Measurements from ENCODE around the gene RASL10B.

DNA sequence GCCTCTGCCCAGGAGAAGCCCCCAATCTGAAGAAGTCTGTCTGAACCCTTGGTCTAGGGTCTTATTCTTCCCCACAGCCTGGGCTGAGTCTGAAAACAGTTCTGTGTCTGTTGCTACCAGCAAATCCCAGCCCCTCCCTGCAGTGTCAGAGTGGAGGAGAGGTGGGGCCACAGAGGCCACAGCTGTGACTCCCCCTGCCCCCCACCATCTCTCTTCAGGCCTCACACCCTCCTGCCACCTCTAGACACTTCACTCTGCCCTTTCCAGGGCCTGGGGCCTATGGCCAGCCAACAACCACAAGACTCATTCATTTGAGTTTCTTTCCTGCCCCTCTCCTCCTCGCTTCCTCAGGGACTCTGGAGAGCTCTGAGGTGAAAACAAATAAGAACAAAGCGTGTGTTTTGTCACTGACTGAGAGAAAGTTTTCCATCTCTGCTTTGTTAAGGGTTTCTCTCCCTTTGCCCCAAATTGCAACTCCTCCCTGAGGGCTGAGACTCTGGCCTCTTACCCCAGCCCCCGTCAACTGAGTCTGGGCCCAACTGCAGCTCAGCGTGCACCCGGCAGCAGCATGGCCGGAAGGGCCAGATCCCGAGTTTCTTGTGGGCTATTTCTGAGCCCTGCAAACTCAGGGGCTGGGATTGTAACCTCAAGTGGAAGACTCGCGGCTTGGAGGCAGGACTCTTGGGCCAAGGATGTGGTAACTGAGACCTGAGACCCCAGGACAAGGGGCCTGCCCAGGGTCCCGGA lies 42.4 kb downstream of the RASL10B start:
- no peak for TF ChIP-seq POLR2AphosphoS5 (IDR thresholded peaks at IDR 0.05)
- TF ChIP-seq, protein P1, sequence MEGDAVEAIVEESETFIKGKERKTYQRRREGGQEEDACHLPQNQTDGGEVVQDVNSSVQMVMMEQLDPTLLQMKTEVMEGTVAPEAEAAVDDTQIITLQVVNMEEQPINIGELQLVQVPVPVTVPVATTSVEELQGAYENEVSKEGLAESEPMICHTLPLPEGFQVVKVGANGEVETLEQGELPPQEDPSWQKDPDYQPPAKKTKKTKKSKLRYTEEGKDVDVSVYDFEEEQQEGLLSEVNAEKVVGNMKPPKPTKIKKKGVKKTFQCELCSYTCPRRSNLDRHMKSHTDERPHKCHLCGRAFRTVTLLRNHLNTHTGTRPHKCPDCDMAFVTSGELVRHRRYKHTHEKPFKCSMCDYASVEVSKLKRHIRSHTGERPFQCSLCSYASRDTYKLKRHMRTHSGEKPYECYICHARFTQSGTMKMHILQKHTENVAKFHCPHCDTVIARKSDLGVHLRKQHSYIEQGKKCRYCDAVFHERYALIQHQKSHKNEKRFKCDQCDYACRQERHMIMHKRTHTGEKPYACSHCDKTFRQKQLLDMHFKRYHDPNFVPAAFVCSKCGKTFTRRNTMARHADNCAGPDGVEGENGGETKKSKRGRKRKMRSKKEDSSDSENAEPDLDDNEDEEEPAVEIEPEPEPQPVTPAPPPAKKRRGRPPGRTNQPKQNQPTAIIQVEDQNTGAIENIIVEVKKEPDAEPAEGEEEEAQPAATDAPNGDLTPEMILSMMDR (IDR thresholded peaks at IDR 0.05 in 8 of 11, conservative IDR thresholded peaks at IDR 0.05 in 3 of 11): no peak
